Measurements from ENCODE around the gene SUPT3H.

DNA sequence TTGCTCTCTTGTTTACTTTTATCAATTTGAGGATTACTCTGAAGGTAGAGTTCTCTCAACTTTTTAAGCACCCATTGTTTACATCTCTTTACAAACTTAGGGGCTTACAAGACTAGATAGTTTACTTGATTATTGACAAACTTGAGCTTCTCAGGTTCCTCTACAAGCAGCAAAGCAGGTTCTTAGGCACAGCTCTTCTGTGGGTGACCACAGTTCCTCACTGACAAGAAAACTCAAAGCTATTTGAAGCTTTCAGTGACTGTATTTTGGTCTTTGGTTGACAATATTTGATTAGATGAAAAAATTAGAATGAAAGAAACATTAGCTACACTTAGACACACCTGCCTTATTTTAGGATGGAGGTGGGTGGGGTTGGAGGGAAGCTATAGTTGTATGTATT is 376.9 kb downstream of the SUPT3H start:
- TF ChIP-seq, protein P1, sequence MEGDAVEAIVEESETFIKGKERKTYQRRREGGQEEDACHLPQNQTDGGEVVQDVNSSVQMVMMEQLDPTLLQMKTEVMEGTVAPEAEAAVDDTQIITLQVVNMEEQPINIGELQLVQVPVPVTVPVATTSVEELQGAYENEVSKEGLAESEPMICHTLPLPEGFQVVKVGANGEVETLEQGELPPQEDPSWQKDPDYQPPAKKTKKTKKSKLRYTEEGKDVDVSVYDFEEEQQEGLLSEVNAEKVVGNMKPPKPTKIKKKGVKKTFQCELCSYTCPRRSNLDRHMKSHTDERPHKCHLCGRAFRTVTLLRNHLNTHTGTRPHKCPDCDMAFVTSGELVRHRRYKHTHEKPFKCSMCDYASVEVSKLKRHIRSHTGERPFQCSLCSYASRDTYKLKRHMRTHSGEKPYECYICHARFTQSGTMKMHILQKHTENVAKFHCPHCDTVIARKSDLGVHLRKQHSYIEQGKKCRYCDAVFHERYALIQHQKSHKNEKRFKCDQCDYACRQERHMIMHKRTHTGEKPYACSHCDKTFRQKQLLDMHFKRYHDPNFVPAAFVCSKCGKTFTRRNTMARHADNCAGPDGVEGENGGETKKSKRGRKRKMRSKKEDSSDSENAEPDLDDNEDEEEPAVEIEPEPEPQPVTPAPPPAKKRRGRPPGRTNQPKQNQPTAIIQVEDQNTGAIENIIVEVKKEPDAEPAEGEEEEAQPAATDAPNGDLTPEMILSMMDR (conservative IDR thresholded peaks at IDR 0.05), result no peak
- no peak for TF ChIP-seq ZFX (IDR thresholded peaks at IDR 0.05)
